Mucosa of descending colon (tissue), 3 donors: ENCODE data around the gene TEC. TPM values are rescaled to one million over a fixed set of nuclear protein-coding genes. Genes with fewer than 3 reads are reported as not detected.

Experiments used
- ATAC-seq: fragments of 200-7000 bp; cut with Tn5 transposase; one replicate; pipeline ENCODE4 v1.9.1; 2020; ENCODE audit warnings: mild to moderate bottlenecking, moderate library complexity
- DNase-seq, 3 donors: peaks; one replicate each; pipeline ENCODE4 v3.0.0-alpha.2; 2020
- H3K36me3 ChIP-seq: fragments of 200-600 bp; one replicate; pipeline ENCODE4 v1.8.0; 2021; ENCODE audit warnings: low read depth, mild to moderate bottlenecking
- H3K4me1 ChIP-seq: fragments of 200-600 bp; one replicate; pipeline ENCODE4 v1.8.0; 2021; ENCODE audit warnings: low read depth, mild to moderate bottlenecking
- H3K4me3 ChIP-seq: fragments of 200-600 bp; one replicate; pipeline ENCODE4 v1.8.0; 2021; ENCODE audit warnings: mild to moderate bottlenecking
- H3K9me3 ChIP-seq: fragments of 200-600 bp; one replicate; pipeline ENCODE4 v1.8.0; 2021; ENCODE audit warnings: mild to moderate bottlenecking
- CTCF ChIP-seq: fragments of 200-600 bp; IDR thresholded peaks from one replicate; pipeline ENCODE4 v1.8.0; 2022; ENCODE audit warnings: antibody characterized with exemption, mild to moderate bottlenecking
- intact Hi-C, 2 donors: fragments of 100-400 bp; cut with DNase I in 1 of 2; cut with micrococcal nuclease in 1 of 2; formaldehyde crosslinking; loops; one replicate each; pipeline versions ENCODE4 v1.11.0 to v1.11.1; 2022; cut with DNase I, micrococcal nuclease
- total RNA-seq, 3 donors: library from RNA; stranded (reverse); fragmentation: NEBNext Ultra II Directional in 2 of 3; extraction: Animal tissue kit (Norgen Biotek cat#: 25700) in 2 of 3; gene quantifications; one replicate each; pipeline versions ENCODE4 v1.2.1 to v1.2.4, GENCODE V29; 2021 to 2023
- donor health status: DM: no; HTN: no; CAD: no; lungs with moderate emphysema.
- donor health status: DM: no; HTN: no; CAD: no.
- donor health status: DM: no; HTN: yes; CAD: no.

Gene TEC
- total RNA-seq, 3 donors from 2014 or later: 3.4 to 4.0 (median 3.8) TPM

GRCh38 chr4:48085821-48086589 is 183.6 kb downstream of the TEC start:
- no peaks in the 10 kb centered on the region for H3K9me3 ChIP-seq
- ATAC-seq (peak; percentile 85), DNase-seq (no peak)
- no peaks in the 10 kb centered on the region for H3K4me1 ChIP-seq
- H3K36me3 ChIP-seq: no peaks in the 10 kb centered on the region
- intact Hi-C loops: loop anchor here (5.0 to 10.0 kb wide), 2 partner anchors 81 to 159 kb away; no protein-coding TSS in a partner anchor
- no peak overlapping the region for H3K4me3 ChIP-seq
- TF ChIP-seq CTCF: no peak

Other genes with a start within 250 kb of the TEC start
- gene TXK, start 135.6 kb downstream of the TEC start, total RNA-seq: 1 to 10 TPM; 1.8 to 3.1 (median 2.4) TPM
- gene SLAIN2, start 71.7 kb upstream of the TEC start, total RNA-seq: 100 to 1,000 TPM in 1 of 3 donors, 10 to 100 TPM in 2; 73.5 to 153 (median 90.6) TPM
- gene SLC10A4, start 213.5 kb upstream of the TEC start, total RNA-seq: 1 to 10 TPM in 1 of 3 donors, under 1 TPM in 1, not detected in 1; 0.26 to 2.1 TPM
- gene ZAR1, start 220.4 kb upstream of the TEC start, total RNA-seq: not detected